Measurements from ENCODE around the gene RNASEH2C. TPM values are rescaled to one million over a fixed set of nuclear protein-coding genes. Genes with fewer than 3 reads are reported as not detected.

Gene RNASEH2C
- total and polyA plus RNA-seq, 10 of the 15 experiments (the other 5 are each of a cell fraction or from before 2014, with no cell fraction given): 5.0 to 160 (median 47.1) TPM

DNA sequence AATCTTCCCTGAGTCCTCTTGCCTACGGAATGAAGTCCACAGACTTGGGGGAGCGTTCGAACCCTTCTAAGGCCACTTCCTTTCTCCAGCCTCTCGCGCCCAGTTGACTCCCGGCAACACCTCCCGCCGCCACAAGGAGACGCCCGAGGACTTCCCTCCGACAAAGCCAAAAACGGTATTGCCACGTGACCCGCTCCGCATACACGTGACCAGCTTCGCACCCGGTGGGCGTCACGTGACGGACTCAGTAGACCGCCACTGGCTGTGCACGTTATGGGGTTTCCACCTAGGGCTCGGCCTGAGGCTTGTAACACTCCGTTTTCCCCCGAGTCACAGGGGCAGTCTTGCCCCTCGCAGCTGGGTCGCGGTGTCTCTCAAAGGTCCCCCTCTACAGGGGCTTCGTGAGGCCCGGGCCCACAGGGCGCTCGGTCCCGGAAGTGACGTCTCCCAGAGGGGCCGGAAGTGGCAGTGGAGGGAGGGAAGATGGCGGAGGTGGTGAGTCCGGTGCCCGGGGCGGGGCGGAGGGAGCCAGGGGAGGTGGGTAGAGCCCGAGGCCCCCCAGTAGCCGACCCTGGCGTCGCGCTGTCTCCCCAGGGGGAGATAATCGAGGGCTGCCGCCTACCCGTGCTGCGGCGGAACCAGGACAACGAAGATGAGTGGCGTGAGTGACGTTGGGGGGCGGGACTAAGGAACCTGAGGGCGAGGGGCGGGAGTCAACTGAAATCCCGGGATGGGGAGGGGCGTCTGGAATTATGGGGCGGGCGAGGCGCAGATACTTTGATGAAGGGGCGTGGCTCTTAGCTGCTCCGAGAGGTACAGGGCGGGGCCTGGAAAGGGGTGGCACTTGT is 8.6 kb downstream of the RNASEH2C start, which contains the start of gene KAT5:
TSS of gene KAT5 (plus strand) at position 468 of the 848 bp plus-strand sequence. CDS start at position 484, 16 bp downstream.
- POLR2A ChIA-PET: interaction anchor here (0.6 to 2.7 kb wide), 20 partner anchors 9 to 256 kb away, joined by 3 to 13 read pairs (median 5); partner anchors contain the start of genes CCDC85B, FIBP, RELA and RNASEH2C
- Histone ChIP-seq H4K20me1 (ENCODE audit: control insufficient read depth, insufficient read depth) (no peaks in the 10 kb centered on the region; the same call in 1 of the 2 replicates), H3K4me1 (ENCODE audit: control insufficient read depth, insufficient read depth, low read length) (peaks cover 8% of the 10 kb centered on the region), H3K4me2 (ENCODE audit: control insufficient read depth, insufficient read depth) (peak within 1 kb of the TSS; percentile 99), H3K4me3 (peak within 1 kb of the TSS; percentile 85), H3K27me3 (replicated peaks in 1 of 2; ENCODE audit: control insufficient read depth in 2 of 2, insufficient read depth in 2 of 2, low read length in 1 of 2) (no peaks in the 10 kb centered on the region), H3K36me3 (ENCODE audit: control insufficient read depth in 2 of 2, insufficient read depth in 2 of 2, low read length in 1 of 2) (peaks cover 17% of the 10 kb centered on the region in 2 experiments; a peak in 3 of 4 replicates), H3K9me3 (replicated peaks; ENCODE audit: control insufficient read depth, insufficient read depth, low read length) (no peaks in the 10 kb centered on the region), H3K79me2 (ENCODE audit: control insufficient read depth, insufficient read depth, low read length) (peaks cover 9% of the 10 kb centered on the region), H3K27ac (ENCODE audit: control insufficient read depth, insufficient read depth) (peak within 1 kb of the TSS; percentile 99), H3K9ac (ENCODE audit: control insufficient read depth, insufficient read depth, low read length) (peak within 1 kb of the TSS; percentile 91), H2AFZ (ENCODE audit: control insufficient read depth, low read depth, low read length) (peak within 1 kb of the TSS; percentile 100)
- RAD21 ChIA-PET (ENCODE audit: unreplicated experiment): interaction anchor here (0.5 to 3.0 kb wide), 26 partner anchors 9 to 1357 kb away, joined by 3 to 42 read pairs (median 4); partner anchors contain the start of genes CCDC85B, FIBP, MUS81 and RELA
- ATAC-seq (peak; percentile 89), DNase-seq (ENCODE audit: low read depth, low spot score) (peak; percentile 94), FAIRE-seq (peak; percentile 92)
- SMC1A ChIA-PET (ENCODE audit: uncharacterized antibody, unreplicated experiment): interaction anchor here (0.8 to 2.9 kb wide), 21 partner anchors 9 to 424 kb away, joined by 3 to 32 read pairs (median 4); partner anchors contain the start of genes CCDC85B, FIBP, MUS81 and RNASEH2C
- BruUV-seq (replicated peaks): no TSS peak
- CTCF ChIA-PET: interaction anchor here (0.7 to 3.3 kb wide), 43 partner anchors 8 to 1759 kb away, joined by 3 to 42 read pairs (median 4); partner anchors contain the start of genes AP5B1, FIBP, MUS81 and RELA
- in situ Hi-C loops (cut with MboI) (loop anchor here (5.0 kb wide), 3 partner anchors 65 to 275 kb away; no protein-coding TSS in a partner anchor), intact Hi-C loops (cut with micrococcal nuclease; ENCODE audit: unreplicated experiment) (loop anchor here (2.0 to 10.0 kb wide), 3 partner anchors 70 to 837 kb away; partner anchors contain the start of genes AP5B1 and EHD1)
- 1% methylated on average over 56 of the region's 65 CpGs for WGBS (ENCODE audit: insufficient coverage, insufficient replicate concordance, low lambda C conversion rate, missing lambda C conversion rate)
- TF ChIP-seq, protein P1, sequence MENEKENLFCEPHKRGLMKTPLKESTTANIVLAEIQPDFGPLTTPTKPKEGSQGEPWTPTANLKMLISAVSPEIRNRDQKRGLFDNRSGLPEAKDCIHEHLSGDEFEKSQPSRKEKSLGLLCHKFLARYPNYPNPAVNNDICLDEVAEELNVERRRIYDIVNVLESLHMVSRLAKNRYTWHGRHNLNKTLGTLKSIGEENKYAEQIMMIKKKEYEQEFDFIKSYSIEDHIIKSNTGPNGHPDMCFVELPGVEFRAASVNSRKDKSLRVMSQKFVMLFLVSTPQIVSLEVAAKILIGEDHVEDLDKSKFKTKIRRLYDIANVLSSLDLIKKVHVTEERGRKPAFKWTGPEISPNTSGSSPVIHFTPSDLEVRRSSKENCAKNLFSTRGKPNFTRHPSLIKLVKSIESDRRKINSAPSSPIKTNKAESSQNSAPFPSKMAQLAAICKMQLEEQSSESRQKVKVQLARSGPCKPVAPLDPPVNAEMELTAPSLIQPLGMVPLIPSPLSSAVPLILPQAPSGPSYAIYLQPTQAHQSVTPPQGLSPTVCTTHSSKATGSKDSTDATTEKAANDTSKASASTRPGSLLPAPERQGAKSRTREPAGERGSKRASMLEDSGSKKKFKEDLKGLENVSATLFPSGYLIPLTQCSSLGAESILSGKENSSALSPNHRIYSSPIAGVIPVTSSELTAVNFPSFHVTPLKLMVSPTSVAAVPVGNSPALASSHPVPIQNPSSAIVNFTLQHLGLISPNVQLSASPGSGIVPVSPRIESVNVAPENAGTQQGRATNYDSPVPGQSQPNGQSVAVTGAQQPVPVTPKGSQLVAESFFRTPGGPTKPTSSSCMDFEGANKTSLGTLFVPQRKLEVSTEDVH (IDR thresholded peaks at IDR 0.05; ENCODE audit: low read depth, partially characterized antibody): peak; percentile 91
- TF ChIP-seq HDAC6 (IDR thresholded peaks at IDR 0.05; ENCODE audit: unreplicated experiment) (no peak), KAT2A (conservative IDR thresholded peaks at IDR 0.05; ENCODE audit: control insufficient read depth, low read depth, low read length) (no peak), LARP7 (IDR thresholded peaks at IDR 0.05) (peak; percentile 94; the same call in 1 of the 2 replicates), MXI1 (IDR thresholded peaks at IDR 0.05; ENCODE audit: low read depth, low read length) (peak; percentile 58; the same call in 1 of the 2 replicates), RAD51 (IDR thresholded peaks at IDR 0.05) (peak; percentile 100), MEF2A (IDR thresholded peaks at IDR 0.05; ENCODE audit: insufficient read depth, low read depth, low read length) (no peak), MEF2B (IDR thresholded peaks at IDR 0.05; ENCODE audit: partially characterized antibody, poor library complexity, severe bottlenecking) (peak; percentile 98), YY1 (IDR thresholded peaks at IDR 0.05; ENCODE audit: low read depth, low read length) (peak; percentile 96), SMAD5 (IDR thresholded peaks at IDR 0.05; ENCODE audit: low read depth) (peak; percentile 61; the same call in 1 of the 2 replicates), WRNIP1 (IDR thresholded peaks at IDR 0.05; ENCODE audit: borderline replicate concordance, low read depth, low read length) (no peak), ZSCAN29 (IDR thresholded peaks at IDR 0.05) (no peak), TBL1XR1 (IDR thresholded peaks at IDR 0.05; ENCODE audit: low read depth, low read length) (peak; percentile 77; the same call in 1 of the 2 replicates), SRF (IDR thresholded peaks at IDR 0.05; ENCODE audit: low read depth in 2 of 2, low read length in 2 of 2) (peak; percentile 97)
- TF ChIP-seq, protein P2, sequence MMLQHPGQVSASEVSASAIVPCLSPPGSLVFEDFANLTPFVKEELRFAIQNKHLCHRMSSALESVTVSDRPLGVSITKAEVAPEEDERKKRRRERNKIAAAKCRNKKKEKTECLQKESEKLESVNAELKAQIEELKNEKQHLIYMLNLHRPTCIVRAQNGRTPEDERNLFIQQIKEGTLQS (IDR thresholded peaks at IDR 0.05; ENCODE audit: borderline replicate concordance, extremely low read depth, low read depth, low read length): peak; percentile 100

Measured in GM12878 (cell line).